Fibroblast of lung (primary cell): ENCODE results near the gene NMD3.

ENCODE experiments used
- EZH2 ChIP-seq: IDR thresholded peaks from 2 replicates; pipeline ENCODE4 v1.5.1; 2012; ENCODE audit warnings: low read length, control low read depth, mild to moderate bottlenecking; ENCODE audit errors: missing control alignments
- TF ChIP-seq, protein P1 (sequence below), 2 donors: IDR thresholded peaks in 1 of 2; conservative IDR thresholded peaks in 1 of 2; 1 replicate in 1 of 2; 2 replicates in 1 of 2; pipeline ENCODE4 v1.5.1; 2011 to 2012; ENCODE audit warnings: low read length in 2 of 2, control low read depth in 1 of 2, inconsistent platforms in 1 of 2, low read depth in 1 of 2, mild to moderate bottlenecking in 1 of 2

DNA sequence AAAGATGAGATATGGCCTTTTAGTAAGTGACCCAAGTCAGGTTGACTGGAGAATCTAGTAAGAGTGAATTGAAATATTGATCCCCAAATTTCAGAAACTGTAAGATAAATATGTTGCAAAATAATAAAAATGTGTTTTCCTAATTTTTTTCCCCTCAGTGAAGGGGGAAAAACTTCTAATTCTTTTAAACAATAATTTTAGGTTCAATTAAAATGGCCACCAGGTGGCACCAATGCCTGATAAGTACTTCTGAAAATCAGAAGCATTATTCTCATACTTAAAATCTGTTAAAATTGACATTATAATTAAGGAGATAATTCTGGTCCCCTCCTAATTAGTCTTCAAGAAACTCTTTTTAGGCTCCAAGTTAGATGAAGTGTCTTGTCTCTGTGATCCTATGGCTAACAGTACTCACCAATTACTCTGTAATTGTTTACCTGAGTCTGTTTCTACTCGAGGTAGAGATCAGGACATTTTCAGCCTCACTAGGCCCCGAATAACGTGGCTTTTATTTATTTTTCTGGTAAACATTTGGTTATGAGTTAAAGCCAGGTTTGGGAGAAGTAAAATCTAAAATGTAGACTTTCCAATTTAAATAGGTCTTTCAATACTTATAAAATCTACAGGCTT is 52.6 kb downstream of the NMD3 start:
- TF ChIP-seq, protein P1, sequence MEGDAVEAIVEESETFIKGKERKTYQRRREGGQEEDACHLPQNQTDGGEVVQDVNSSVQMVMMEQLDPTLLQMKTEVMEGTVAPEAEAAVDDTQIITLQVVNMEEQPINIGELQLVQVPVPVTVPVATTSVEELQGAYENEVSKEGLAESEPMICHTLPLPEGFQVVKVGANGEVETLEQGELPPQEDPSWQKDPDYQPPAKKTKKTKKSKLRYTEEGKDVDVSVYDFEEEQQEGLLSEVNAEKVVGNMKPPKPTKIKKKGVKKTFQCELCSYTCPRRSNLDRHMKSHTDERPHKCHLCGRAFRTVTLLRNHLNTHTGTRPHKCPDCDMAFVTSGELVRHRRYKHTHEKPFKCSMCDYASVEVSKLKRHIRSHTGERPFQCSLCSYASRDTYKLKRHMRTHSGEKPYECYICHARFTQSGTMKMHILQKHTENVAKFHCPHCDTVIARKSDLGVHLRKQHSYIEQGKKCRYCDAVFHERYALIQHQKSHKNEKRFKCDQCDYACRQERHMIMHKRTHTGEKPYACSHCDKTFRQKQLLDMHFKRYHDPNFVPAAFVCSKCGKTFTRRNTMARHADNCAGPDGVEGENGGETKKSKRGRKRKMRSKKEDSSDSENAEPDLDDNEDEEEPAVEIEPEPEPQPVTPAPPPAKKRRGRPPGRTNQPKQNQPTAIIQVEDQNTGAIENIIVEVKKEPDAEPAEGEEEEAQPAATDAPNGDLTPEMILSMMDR (conservative IDR thresholded peaks at IDR 0.05 in 1 of 2, IDR thresholded peaks at IDR 0.05 in 1 of 2; ENCODE audit: low read depth in 1 of 2, low read length in 2 of 2) = peak; percentile 28 to 52
- TF ChIP-seq EZH2 = no peak
